22Rv1 (cell line): ENCODE results near the gene CHSY1.

Source experiments
- ZFX ChIP-seq: fragments of 450-650 bp; IDR thresholded peaks from 2 replicates; pipeline ENCODE4 v1.6.1; 2017; ENCODE audit warnings: antibody characterized with exemption, borderline replicate concordance
- TF ChIP-seq, protein P1 (sequence below): fragments of 450-650 bp; IDR thresholded peaks from 2 replicates; pipeline ENCODE4 v1.5.1; 2017; ENCODE audit warnings: mild to moderate bottlenecking

DNA sequence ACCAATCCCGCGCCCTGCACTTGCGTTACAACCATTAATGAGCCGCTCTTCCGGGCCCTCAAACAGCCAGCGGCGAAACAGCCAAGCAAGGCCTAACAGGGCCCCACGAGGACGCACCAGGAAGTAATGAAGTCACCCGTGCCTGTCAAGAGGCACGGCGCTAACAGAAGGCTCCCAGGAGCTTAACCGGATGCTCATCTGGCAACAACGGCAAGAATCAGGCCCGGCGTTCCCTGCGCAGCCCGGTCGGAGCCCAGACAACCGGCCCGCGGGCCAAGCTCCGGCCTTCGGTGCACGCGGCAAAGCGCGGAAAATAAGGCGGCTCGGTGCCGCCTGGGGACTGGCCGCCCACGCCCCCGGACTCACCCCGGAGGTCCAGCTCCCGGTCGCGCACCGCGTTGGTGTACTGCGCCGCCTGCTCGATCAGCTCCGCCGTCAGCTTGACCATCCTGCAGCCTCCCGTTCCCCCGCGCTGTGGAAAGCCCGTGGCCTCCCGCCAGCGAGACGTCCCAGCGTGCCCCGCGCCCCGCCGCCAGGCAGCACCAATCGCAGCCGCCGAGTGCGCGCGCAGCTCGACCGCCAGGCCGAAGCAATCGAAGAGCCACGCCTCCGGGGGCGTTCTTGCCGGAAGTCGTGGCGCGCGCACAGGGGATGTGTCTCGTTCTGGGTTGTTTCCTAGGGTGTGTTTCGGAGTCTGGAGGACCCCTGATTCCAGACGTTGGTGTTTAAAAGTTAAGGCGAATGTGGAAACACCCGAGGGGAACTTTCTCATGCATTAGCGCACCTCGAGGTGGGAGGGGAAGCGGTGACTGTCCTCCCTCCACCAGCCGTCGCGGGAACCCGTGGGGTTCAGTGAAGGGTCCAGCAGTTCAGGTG is 43.1 kb upstream of the CHSY1 start, which contains the start of gene SNRPA1:
- TF ChIP-seq, protein P1, sequence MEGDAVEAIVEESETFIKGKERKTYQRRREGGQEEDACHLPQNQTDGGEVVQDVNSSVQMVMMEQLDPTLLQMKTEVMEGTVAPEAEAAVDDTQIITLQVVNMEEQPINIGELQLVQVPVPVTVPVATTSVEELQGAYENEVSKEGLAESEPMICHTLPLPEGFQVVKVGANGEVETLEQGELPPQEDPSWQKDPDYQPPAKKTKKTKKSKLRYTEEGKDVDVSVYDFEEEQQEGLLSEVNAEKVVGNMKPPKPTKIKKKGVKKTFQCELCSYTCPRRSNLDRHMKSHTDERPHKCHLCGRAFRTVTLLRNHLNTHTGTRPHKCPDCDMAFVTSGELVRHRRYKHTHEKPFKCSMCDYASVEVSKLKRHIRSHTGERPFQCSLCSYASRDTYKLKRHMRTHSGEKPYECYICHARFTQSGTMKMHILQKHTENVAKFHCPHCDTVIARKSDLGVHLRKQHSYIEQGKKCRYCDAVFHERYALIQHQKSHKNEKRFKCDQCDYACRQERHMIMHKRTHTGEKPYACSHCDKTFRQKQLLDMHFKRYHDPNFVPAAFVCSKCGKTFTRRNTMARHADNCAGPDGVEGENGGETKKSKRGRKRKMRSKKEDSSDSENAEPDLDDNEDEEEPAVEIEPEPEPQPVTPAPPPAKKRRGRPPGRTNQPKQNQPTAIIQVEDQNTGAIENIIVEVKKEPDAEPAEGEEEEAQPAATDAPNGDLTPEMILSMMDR, result no peak
- TF ChIP-seq ZFX, result 0 out of 2 replicates have a peak, but pooled peaks have one; percentile 20
